ENCODE data around the gene BCOR.

The BCOR gene

GRCh38 chrX:40097504-40098263 lies at the start of gene BCOR:
Gene BCOR, minus strand, starts transcription at chrX:40097958. Its CDS starts 20,029 bp downstream, at chrX:40077929.
- no peak for DNase-seq

- DNase-seq = no peak
These were observed 49.6 kb upstream of the BCOR start for GRCh38 chrX:40147126-40147952.

- no peak for DNase-seq
These were observed 48.7 kb upstream of the BCOR start for GRCh38 chrX:40146262-40147125.

GRCh38 chrX:40145923-40146261 lies 48.1 kb upstream of the BCOR start:
- DNase-seq = no peak

GRCh38 chrX:40145001-40145922 lies 47.5 kb upstream of the BCOR start:
- DNase-seq = no peak

GRCh38 chrX:40144576-40144975 lies 46.8 kb upstream of the BCOR start:
- no peak for DNase-seq

GRCh38 chrX:40143987-40144386 lies 46.2 kb upstream of the BCOR start:
- no peak for DNase-seq

GRCh38 chrX:40143001-40143400 lies 45.2 kb upstream of the BCOR start:
- no peak for DNase-seq

- no peak for DNase-seq
These were observed 44.7 kb upstream of the BCOR start for GRCh38 chrX:40142417-40142816.

- DNase-seq = no peak
These were observed 43.1 kb upstream of the BCOR start for GRCh38 chrX:40140706-40141499.

GRCh38 chrX:40132751-40133150 lies 35.0 kb upstream of the BCOR start:
- no peak for DNase-seq

GRCh38 chrX:40131654-40132337 lies 34.0 kb upstream of the BCOR start:
- no peak for DNase-seq

GRCh38 chrX:40130207-40130606 lies 32.4 kb upstream of the BCOR start:
- no peak for DNase-seq

GRCh38 chrX:40127052-40127451 lies 29.3 kb upstream of the BCOR start:
- no peak for DNase-seq

GRCh38 chrX:40122487-40122886 lies 24.7 kb upstream of the BCOR start:
- no peak for DNase-seq

- DNase-seq = no peak
These were observed 23.9 kb upstream of the BCOR start for GRCh38 chrX:40121618-40122017.

- DNase-seq = no peak
These were observed 23.3 kb upstream of the BCOR start for GRCh38 chrX:40120838-40121580.

GRCh38 chrX:40117715-40118285 lies 20.0 kb upstream of the BCOR start:
- no peak for DNase-seq

- no peak for DNase-seq
These were observed 19.2 kb upstream of the BCOR start for GRCh38 chrX:40116925-40117324.

GRCh38 chrX:40112996-40113395 lies 15.2 kb upstream of the BCOR start:
- no peak for DNase-seq

All from SHP77 treated with DMSO at 0.1 percent for 48 hours (cell line).